Liver (tissue), 9 donors: Measurements from ENCODE around the gene YBX2. TPM values are rescaled to one million over a fixed set of nuclear protein-coding genes. Genes with fewer than 3 reads are reported as not detected.
"Not testable (repeated sequence)": the region's sequence is repeated elsewhere in the genome, so short reads cannot be mapped to it uniquely, and the experiment has no call there.

ENCODE experiments used
- DNase-seq: peaks from one replicate; pipeline ENCODE4 v3.0.0-alpha.2; 2017; ENCODE audit warnings: low spot score
- H3K27ac ChIP-seq, 2 donors: one replicate each; pipeline ENCODE4 v1.7.0; 2013; ENCODE audit warnings: inconsistent platforms in 2 of 2, low read length in 2 of 2, control low read depth in 1 of 2, low read depth in 1 of 2, mild to moderate bottlenecking in 1 of 2
- H3K27me3 ChIP-seq, 4 donors: one replicate each; pipeline versions ENCODE4 v1.6.1 to v1.7.0; 2013; ENCODE audit warnings: low read length in 3 of 4, inconsistent platforms in 1 of 4, mild to moderate bottlenecking in 1 of 4, moderate library complexity in 1 of 4; ENCODE audit not compliant: control insufficient read depth in 4 of 4, insufficient read depth in 4 of 4
- H3K36me3 ChIP-seq, 4 donors: one replicate each; pipeline versions ENCODE4 v1.6.1 to v1.7.0; 2013; ENCODE audit warnings: low read length in 3 of 4, mild to moderate bottlenecking in 3 of 4, low read depth in 1 of 4, moderate library complexity in 1 of 4; ENCODE audit not compliant: control insufficient read depth in 4 of 4, insufficient read depth in 3 of 4
- H3K4me1 ChIP-seq, 4 donors: one replicate each; pipeline versions ENCODE4 v1.6.1 to v1.7.0; 2013; ENCODE audit warnings: low read length in 3 of 4, mild to moderate bottlenecking in 3 of 4, moderate library complexity in 1 of 4; ENCODE audit not compliant: control insufficient read depth in 4 of 4, insufficient read depth in 4 of 4
- H3K4me3 ChIP-seq, 3 donors: one replicate each; pipeline versions ENCODE4 v1.6.1 to v1.7.0; 2013; ENCODE audit warnings: low read length in 3 of 3, control low read depth in 1 of 3, low read depth in 1 of 3, mild to moderate bottlenecking in 1 of 3
- H3K9ac ChIP-seq, 2 donors: one replicate each; pipeline ENCODE4 v1.7.0; 2013; ENCODE audit warnings: low read length in 2 of 2, mild to moderate bottlenecking in 2 of 2, moderate library complexity in 2 of 2, control low read depth in 1 of 2, low read depth in 1 of 2
- H3K9me3 ChIP-seq, 4 donors: one replicate each; pipeline versions ENCODE4 v1.6.1 to v1.7.0; 2013; ENCODE audit warnings: low read length in 3 of 4; ENCODE audit not compliant: control insufficient read depth in 4 of 4
- FOXA1 ChIP-seq: IDR thresholded peaks from 2 replicates; pipeline ENCODE4 v1.6.1; 2016; ENCODE audit warnings: antibody characterized with exemption
- FOXA2 ChIP-seq: IDR thresholded peaks from 2 replicates; pipeline ENCODE4 v1.6.1; 2016; ENCODE audit warnings: antibody characterized with exemption
- GABPA ChIP-seq, 2 donors: IDR thresholded peaks in 1 of 2; conservative IDR thresholded peaks in 1 of 2; 2 replicates each; pipeline ENCODE4 v1.6.1; 2016; ENCODE audit warnings: antibody characterized with exemption in 2 of 2, mild to moderate bottlenecking in 1 of 2, moderate library complexity in 1 of 2
- HNF4A ChIP-seq, 2 donors: conservative IDR thresholded peaks; 2 replicates each; pipeline ENCODE4 v1.6.1; 2016; ENCODE audit warnings: antibody characterized with exemption in 2 of 2, mild to moderate bottlenecking in 2 of 2
- JUND ChIP-seq, 2 donors: IDR thresholded peaks; 2 replicates each; pipeline ENCODE4 v1.6.1; 2016; ENCODE audit warnings: antibody characterized with exemption in 2 of 2
- NR2F2 ChIP-seq: IDR thresholded peaks from 2 replicates; pipeline ENCODE4 v1.6.1; 2016; ENCODE audit warnings: antibody characterized with exemption
- SP1 ChIP-seq: IDR thresholded peaks from 2 replicates; pipeline ENCODE4 v1.6.1; 2018; ENCODE audit warnings: antibody characterized with exemption, mild to moderate bottlenecking
- WGBS: extraction: QIAGEN DNeasy Blood & Tissue Kit; methylation state at CpG from one replicate; pipeline ENCODE4 v1.1.7; 2013; 5-methylcytosine and 5-hydroxymethylcytosine counted together
- polyA plus RNA-seq, 2 donors: library from polyadenylated mRNA; stranded (reverse) in 1 of 2; unstranded in 1 of 2; fragments of 200-250 nt in 1 of 2; fragments of >200 nt in 1 of 2; fragmentation: Nextera tagmentation in 1 of 2; extraction: Ambion mirVana in 1 of 2; gene quantifications; one replicate each; pipeline versions ENCODE4 v1.2.1 to v1.2.3, GENCODE V29; 2013 to 2015
- total RNA-seq, 2 donors: library from RNA; depleted of rRNA; stranded (reverse); fragments of >200 nt; gene quantifications; one replicate each; pipeline ENCODE4 v1.2.3, GENCODE V29; 2014
- TF ChIP-seq, protein P1 (sequence below): IDR thresholded peaks from 2 replicates; pipeline ENCODE4 v1.6.1; 2016; ENCODE audit warnings: antibody characterized with exemption
- TF ChIP-seq, protein P2 (sequence below): fragments of 150-350 bp; IDR thresholded peaks from 2 replicates; pipeline ENCODE4 v1.5.1; 2017; ENCODE audit warnings: improper control_type of control experiment, low read depth, low read length; ENCODE audit not compliant: missing input control
- TF ChIP-seq, protein P3 (sequence below): IDR thresholded peaks from 2 replicates; pipeline ENCODE4 v1.6.1; 2016; ENCODE audit warnings: antibody characterized with exemption, mild to moderate bottlenecking
- donor health status: healthy.
- donor health status: healthy.
- donor health status: healthy.
- donor health status: healthy.
- donor health status: healthy.

YBX2 gene
- total and polyA plus RNA-seq, 4 donors, result 0.33 to 0.75 (median 0.57) TPM

DNA sequence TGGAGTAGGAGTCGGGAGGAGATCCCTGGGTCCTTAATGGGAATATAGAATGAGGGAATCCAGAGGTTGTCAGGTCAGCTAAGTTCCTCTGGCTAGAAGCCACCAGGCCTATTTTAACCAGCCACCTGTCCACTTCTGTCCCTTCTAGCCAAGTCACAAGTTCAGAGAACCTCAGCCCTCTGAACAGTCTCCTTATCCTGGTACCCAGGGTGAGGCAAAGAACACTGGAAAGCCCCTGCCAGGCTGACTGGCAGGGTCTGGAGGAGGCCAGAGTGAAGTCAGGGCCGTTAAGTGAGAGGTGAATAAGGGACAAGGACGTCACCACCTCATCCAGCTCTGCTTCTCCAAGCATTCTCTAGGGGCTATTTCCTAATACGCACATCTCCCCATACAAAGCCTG, 45.6 kb downstream of the YBX2 start:
- H3K36me3 ChIP-seq, result peaks cover 3 to 24% (median 13%) of the 10 kb centered on the region in 4 donors
- no peak overlapping the region for H3K9ac ChIP-seq
- TF ChIP-seq JUND (IDR thresholded peaks at IDR 0.05) (no peak), FOXA1 (no peak), NR2F2 (no peak), FOXA2 (no peak), SP1 (no peak)
- TF ChIP-seq, protein P1, sequence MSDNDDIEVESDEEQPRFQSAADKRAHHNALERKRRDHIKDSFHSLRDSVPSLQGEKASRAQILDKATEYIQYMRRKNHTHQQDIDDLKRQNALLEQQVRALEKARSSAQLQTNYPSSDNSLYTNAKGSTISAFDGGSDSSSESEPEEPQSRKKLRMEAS, result no peak
- TF ChIP-seq, protein P2, sequence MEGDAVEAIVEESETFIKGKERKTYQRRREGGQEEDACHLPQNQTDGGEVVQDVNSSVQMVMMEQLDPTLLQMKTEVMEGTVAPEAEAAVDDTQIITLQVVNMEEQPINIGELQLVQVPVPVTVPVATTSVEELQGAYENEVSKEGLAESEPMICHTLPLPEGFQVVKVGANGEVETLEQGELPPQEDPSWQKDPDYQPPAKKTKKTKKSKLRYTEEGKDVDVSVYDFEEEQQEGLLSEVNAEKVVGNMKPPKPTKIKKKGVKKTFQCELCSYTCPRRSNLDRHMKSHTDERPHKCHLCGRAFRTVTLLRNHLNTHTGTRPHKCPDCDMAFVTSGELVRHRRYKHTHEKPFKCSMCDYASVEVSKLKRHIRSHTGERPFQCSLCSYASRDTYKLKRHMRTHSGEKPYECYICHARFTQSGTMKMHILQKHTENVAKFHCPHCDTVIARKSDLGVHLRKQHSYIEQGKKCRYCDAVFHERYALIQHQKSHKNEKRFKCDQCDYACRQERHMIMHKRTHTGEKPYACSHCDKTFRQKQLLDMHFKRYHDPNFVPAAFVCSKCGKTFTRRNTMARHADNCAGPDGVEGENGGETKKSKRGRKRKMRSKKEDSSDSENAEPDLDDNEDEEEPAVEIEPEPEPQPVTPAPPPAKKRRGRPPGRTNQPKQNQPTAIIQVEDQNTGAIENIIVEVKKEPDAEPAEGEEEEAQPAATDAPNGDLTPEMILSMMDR, result no peak
- TF ChIP-seq, protein P3, sequence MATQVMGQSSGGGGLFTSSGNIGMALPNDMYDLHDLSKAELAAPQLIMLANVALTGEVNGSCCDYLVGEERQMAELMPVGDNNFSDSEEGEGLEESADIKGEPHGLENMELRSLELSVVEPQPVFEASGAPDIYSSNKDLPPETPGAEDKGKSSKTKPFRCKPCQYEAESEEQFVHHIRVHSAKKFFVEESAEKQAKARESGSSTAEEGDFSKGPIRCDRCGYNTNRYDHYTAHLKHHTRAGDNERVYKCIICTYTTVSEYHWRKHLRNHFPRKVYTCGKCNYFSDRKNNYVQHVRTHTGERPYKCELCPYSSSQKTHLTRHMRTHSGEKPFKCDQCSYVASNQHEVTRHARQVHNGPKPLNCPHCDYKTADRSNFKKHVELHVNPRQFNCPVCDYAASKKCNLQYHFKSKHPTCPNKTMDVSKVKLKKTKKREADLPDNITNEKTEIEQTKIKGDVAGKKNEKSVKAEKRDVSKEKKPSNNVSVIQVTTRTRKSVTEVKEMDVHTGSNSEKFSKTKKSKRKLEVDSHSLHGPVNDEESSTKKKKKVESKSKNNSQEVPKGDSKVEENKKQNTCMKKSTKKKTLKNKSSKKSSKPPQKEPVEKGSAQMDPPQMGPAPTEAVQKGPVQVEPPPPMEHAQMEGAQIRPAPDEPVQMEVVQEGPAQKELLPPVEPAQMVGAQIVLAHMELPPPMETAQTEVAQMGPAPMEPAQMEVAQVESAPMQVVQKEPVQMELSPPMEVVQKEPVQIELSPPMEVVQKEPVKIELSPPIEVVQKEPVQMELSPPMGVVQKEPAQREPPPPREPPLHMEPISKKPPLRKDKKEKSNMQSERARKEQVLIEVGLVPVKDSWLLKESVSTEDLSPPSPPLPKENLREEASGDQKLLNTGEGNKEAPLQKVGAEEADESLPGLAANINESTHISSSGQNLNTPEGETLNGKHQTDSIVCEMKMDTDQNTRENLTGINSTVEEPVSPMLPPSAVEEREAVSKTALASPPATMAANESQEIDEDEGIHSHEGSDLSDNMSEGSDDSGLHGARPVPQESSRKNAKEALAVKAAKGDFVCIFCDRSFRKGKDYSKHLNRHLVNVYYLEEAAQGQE, result no peak
- no peaks in the 10 kb centered on the region for H3K27me3 ChIP-seq
- H3K27ac ChIP-seq, result no peak overlapping the region
- DNase-seq, result no peak
- H3K9me3 ChIP-seq, result no peaks in the 10 kb centered on the region
- peaks cover 3 to 37% (median 30%) of the 10 kb centered on the region in 4 donors for H3K4me1 ChIP-seq
- 75% methylated on average over 4 of the region's 4 CpGs for WGBS
- no peak overlapping the region for H3K4me3 ChIP-seq

GRCh38 chr17:7246779-7247178, 47.7 kb downstream of the YBX2 start:
- 94% methylated on average over 5 of the region's 5 CpGs for WGBS
- Histone ChIP-seq H3K9ac (no peak overlapping the region), H3K36me3 (peaks cover 3 to 24% (median 13%) of the 10 kb centered on the region in 4 donors), H3K27me3 (no peaks in the 10 kb centered on the region), H3K9me3 (no peaks in the 10 kb centered on the region), H3K4me3 (no peak overlapping the region), H3K4me1 (peaks cover 3 to 32% (median 25%) of the 10 kb centered on the region in 4 donors), H3K27ac (no peak overlapping the region)
- no peak for TF ChIP-seq HNF4A (conservative IDR thresholded peaks at IDR 0.05)
- TF ChIP-seq GABPA (IDR thresholded peaks at IDR 0.05 in 1 of 2, conservative IDR thresholded peaks at IDR 0.05 in 1 of 2), result no peak
- TF ChIP-seq, protein P3, result no peak
- TF ChIP-seq, protein P1, result no peak
- TF ChIP-seq NR2F2, result no peak
- no peak for DNase-seq

DNA sequence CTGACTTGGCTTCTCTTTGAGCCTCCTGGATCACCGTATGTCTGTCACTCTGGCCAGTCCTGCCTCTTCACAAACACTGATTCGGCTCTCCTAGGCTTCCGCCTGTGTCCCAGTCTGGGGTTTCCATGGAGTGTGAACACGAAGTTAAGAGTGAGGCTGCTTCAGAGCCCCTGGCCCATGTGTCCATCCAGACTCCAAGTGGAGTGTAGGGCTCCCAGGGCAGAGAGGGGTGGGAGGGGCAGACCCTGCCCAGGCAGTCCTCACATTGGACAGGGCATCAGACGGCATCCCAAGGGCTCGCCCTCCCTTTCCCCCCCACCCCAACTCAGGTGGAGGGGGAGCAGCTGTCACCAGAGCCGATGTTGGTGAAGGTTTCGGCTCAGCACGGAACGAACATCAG, 50.6 kb downstream of the YBX2 start:
- Histone ChIP-seq H3K27ac (peak overlapping the region; percentile 98 to 99), H3K36me3 (peaks cover 3 to 32% (median 20%) of the 10 kb centered on the region in 4 donors), H3K4me3 (peak overlapping the region in 1 of 3 donors; percentile 74), H3K9ac (peak overlapping the region in 1 of 2 donors; percentile 90), H3K4me1 (peaks cover 2 to 32% (median 27%) of the 10 kb centered on the region in 4 donors)
- not testable (repeated sequence) for DNase-seq, H3K27me3 ChIP-seq, H3K9me3 ChIP-seq
- 75% methylated on average over 10 of the region's 10 CpGs for WGBS
